Common myeloid progenitor, CD34-positive (primary cell): ENCODE data around the gene ATF1.
"Not testable (repeated sequence)": the region's sequence is repeated elsewhere in the genome, so short reads cannot be mapped to it uniquely, and the experiment has no call there.

Experiments
- CTCF ChIA-PET: fragments of 350-600 bp; sonication (Branson Sonifier 250); formaldehyde crosslinking; loops from one replicate; lab custom pipeline; 2021; ENCODE audit warnings: antibody characterized with exemption; lab: Charles Lee
- POLR2A ChIA-PET: fragments of 350-600 bp; sonication (Branson Sonifier 250); formaldehyde crosslinking; loops from one replicate; lab custom pipeline; 2021; ENCODE audit warnings: antibody characterized with exemption; lab: Charles Lee
- DNase-seq, 3 donors: peaks; one replicate each; pipeline versions ENCODE4 v3.0.0 to v3.0.0-alpha.2; 2013
- H3K27ac ChIP-seq, 2 experiments: 1 replicate in 1 of 2; 2 replicates in 1 of 2; pipeline ENCODE4 v1.7.0; 2013; ENCODE audit warnings: inconsistent platforms in 2 of 2, low read length in 2 of 2, mild to moderate bottlenecking in 2 of 2, low read depth in 1 of 2, moderate library complexity in 1 of 2; ENCODE audit not compliant: severe bottlenecking in 2 of 2, insufficient read depth in 1 of 2, poor library complexity in 1 of 2
- H3K27me3 ChIP-seq, 5 experiments: replicated peaks in 2 of 5; 1 replicate in 3 of 5; 2 replicates in 2 of 5; pipeline versions ENCODE4 v1.6.1 to v1.7.0; 2013; ENCODE audit warnings: low read length in 4 of 5, mild to moderate bottlenecking in 2 of 5, moderate library complexity in 2 of 5, inconsistent platforms in 1 of 5; ENCODE audit not compliant: insufficient read depth in 5 of 5, control insufficient read depth in 4 of 5
- H3K36me3 ChIP-seq, 4 experiments: 1 replicate in 2 of 4; 2 replicates in 2 of 4; pipeline versions ENCODE4 v1.6.1 to v1.7.0; 2013; ENCODE audit warnings: low read length in 3 of 4, control low read depth in 1 of 4, mild to moderate bottlenecking in 1 of 4; ENCODE audit not compliant: control insufficient read depth in 4 of 4, insufficient read depth in 4 of 4
- H3K4me1 ChIP-seq, 4 experiments: 1 replicate in 3 of 4; 2 replicates in 1 of 4; pipeline versions ENCODE4 v1.6.1 to v1.7.1; 2013; ENCODE audit warnings: low read length in 3 of 4, mild to moderate bottlenecking in 3 of 4, control low read depth in 1 of 4, inconsistent platforms in 1 of 4, moderate library complexity in 1 of 4; ENCODE audit not compliant: control insufficient read depth in 4 of 4, insufficient read depth in 4 of 4; ENCODE audit errors: control extremely low read depth in 1 of 4
- H3K4me3 ChIP-seq, 7 experiments: 1 replicate in 4 of 7; 2 replicates in 3 of 7; pipeline versions ENCODE4 v1.5.1 to v1.7.0; 2013; ENCODE audit warnings: mild to moderate bottlenecking in 7 of 7, low read length in 6 of 7, moderate library complexity in 6 of 7, inconsistent platforms in 2 of 7, low read depth in 2 of 7, control low read depth in 1 of 7; ENCODE audit not compliant: insufficient read depth in 4 of 7, control insufficient read depth in 1 of 7; ENCODE audit errors: extremely low read depth in 1 of 7
- H3K9me3 ChIP-seq, 5 experiments: 1 replicate in 4 of 5; 2 replicates in 1 of 5; pipeline versions ENCODE4 v1.6.1 to v1.7.1; 2013; ENCODE audit warnings: low read length in 4 of 5, mild to moderate bottlenecking in 2 of 5, inconsistent platforms in 1 of 5, low read depth in 1 of 5, moderate library complexity in 1 of 5; ENCODE audit not compliant: control insufficient read depth in 4 of 5, insufficient read depth in 2 of 5; ENCODE audit errors: control extremely low read depth in 1 of 5
- WGBS: methylation state at CpG from one replicate; pipeline ENCODE4 v1.1.5; 2013; ENCODE audit not compliant: insufficient coverage; 5-methylcytosine and 5-hydroxymethylcytosine counted together

ATF1 gene

GRCh38 chr12:50845021-50845647, 81.2 kb downstream of the ATF1 start:
- CTCF ChIA-PET, result interaction anchor here (1.1 kb wide), 1 partner anchor 16 kb away, joined by 3 read pairs; no protein-coding TSS in a partner anchor

GRCh38 chr12:50848963-50849362, 85.1 kb downstream of the ATF1 start:
- H3K27me3 ChIP-seq, result no peaks in the 10 kb centered on the region
- no peaks in the 10 kb centered on the region for H3K36me3 ChIP-seq
- no peak overlapping the region for H3K27ac ChIP-seq
- no peak for DNase-seq
- ChIA-PET POLR2A (no interaction called here), CTCF (no interaction called here)
- WGBS, result 100% methylated on average over 1 of the region's 2 CpGs
- H3K4me1 ChIP-seq, result no peaks in the 10 kb centered on the region
- H3K4me3 ChIP-seq, result no peak overlapping the region
- H3K9me3 ChIP-seq, result peaks cover 0 to 5% (median 0%) of the 10 kb centered on the region in 5 experiments

More at GRCh38 chr12:50845021-50845647, 81.2 kb downstream of the ATF1 start:
- H3K27me3 ChIP-seq, result no peaks in the 10 kb centered on the region
- H3K9me3 ChIP-seq, result peaks cover 0 to 9% (median 8%) of the 10 kb centered on the region in 5 experiments
- no peak overlapping the region for H3K4me3 ChIP-seq
- POLR2A ChIA-PET, result no interaction called here
- DNase-seq, result no peak
- no peaks in the 10 kb centered on the region for H3K36me3 ChIP-seq
- H3K27ac ChIP-seq, result no peak overlapping the region
- H3K4me1 ChIP-seq, result peaks cover 0 to 2% (median 0%) of the 10 kb centered on the region in 4 experiments

- H3K4me1 ChIP-seq, H3K36me3 ChIP-seq, H3K4me3 ChIP-seq, CTCF ChIA-PET, H3K27me3 ChIP-seq, H3K27ac ChIP-seq, POLR2A ChIA-PET, DNase-seq, H3K9me3 ChIP-seq: not testable (repeated sequence)
- WGBS, result 100% methylated on average over 1 of the region's 1 CpG
Observed at GRCh38 chr12:50855218-50855617, 91.3 kb downstream of the ATF1 start.

GRCh38 chr12:50855679-50856078, 91.8 kb downstream of the ATF1 start:
- H3K4me3 ChIP-seq, H3K36me3 ChIP-seq, H3K4me1 ChIP-seq, DNase-seq, H3K27me3 ChIP-seq, CTCF ChIA-PET, POLR2A ChIA-PET, H3K9me3 ChIP-seq, H3K27ac ChIP-seq: not testable (repeated sequence)
- WGBS, result 100% methylated on average over 2 of the region's 2 CpGs

GRCh38 chr12:50859621-50860310, 95.9 kb downstream of the ATF1 start:
- no peaks in the 10 kb centered on the region for H3K27me3 ChIP-seq
- no peak overlapping the region for H3K27ac ChIP-seq
- no peaks in the 10 kb centered on the region for H3K36me3 ChIP-seq
- peaks cover 0 to 3% (median 0%) of the 10 kb centered on the region in 5 experiments for H3K9me3 ChIP-seq
- no peak for DNase-seq
- no peak overlapping the region for H3K4me3 ChIP-seq
- POLR2A ChIA-PET, result no interaction called here
- 100% methylated on average over 2 of the region's 4 CpGs for WGBS
- CTCF ChIA-PET, result interaction anchor here (1.1 kb wide), 1 partner anchor 16 kb away, joined by 3 read pairs; no protein-coding TSS in a partner anchor
- peaks cover 0 to 3% (median 0%) of the 10 kb centered on the region in 4 experiments for H3K4me1 ChIP-seq

GRCh38 chr12:50862316-50862715, 98.4 kb downstream of the ATF1 start:
- Histone ChIP-seq H3K4me3 (no peak overlapping the region), H3K36me3 (no peaks in the 10 kb centered on the region), H3K9me3 (peaks cover 0 to 17% (median 0%) of the 10 kb centered on the region in 5 experiments), H3K27ac (no peak overlapping the region), H3K27me3 (no peaks in the 10 kb centered on the region), H3K4me1 (peaks cover 0 to 2% (median 0%) of the 10 kb centered on the region in 4 experiments)
- no peak for DNase-seq
- WGBS, result 98% methylated on average over 4 of the region's 6 CpGs
- POLR2A ChIA-PET, result no interaction called here
- CTCF ChIA-PET, result interaction anchor here (1.0 kb wide), 1 partner anchor 36 kb away, joined by 3 read pairs; no protein-coding TSS in a partner anchor

- H3K27me3 ChIP-seq, result no peaks in the 10 kb centered on the region
- WGBS, result no CpG with 5 or more reads among the region's 3 CpGs
- no peaks in the 10 kb centered on the region for H3K4me1 ChIP-seq
- H3K9me3 ChIP-seq, result peaks cover 0 to 17% (median 0%) of the 10 kb centered on the region in 5 experiments
- CTCF ChIA-PET, result interaction anchor here (2.1 kb wide), 1 partner anchor 8 kb away, joined by 4 read pairs; no protein-coding TSS in a partner anchor
- no peak overlapping the region for H3K27ac ChIP-seq
- POLR2A ChIA-PET, result no interaction called here
- H3K36me3 ChIP-seq, result no peaks in the 10 kb centered on the region
- H3K4me3 ChIP-seq, result no peak overlapping the region
- DNase-seq, result no peak
Observed at GRCh38 chr12:50865266-50865665, 101.4 kb downstream of the ATF1 start.
